ENCODE data around the gene GYG2. TPM values are rescaled to one million over a fixed set of nuclear protein-coding genes. Genes with fewer than 3 reads are reported as not detected.

The GYG2 gene
- total RNA-seq, 2 donors from 2014 or later: 12.8 to 22.0 TPM

DNA sequence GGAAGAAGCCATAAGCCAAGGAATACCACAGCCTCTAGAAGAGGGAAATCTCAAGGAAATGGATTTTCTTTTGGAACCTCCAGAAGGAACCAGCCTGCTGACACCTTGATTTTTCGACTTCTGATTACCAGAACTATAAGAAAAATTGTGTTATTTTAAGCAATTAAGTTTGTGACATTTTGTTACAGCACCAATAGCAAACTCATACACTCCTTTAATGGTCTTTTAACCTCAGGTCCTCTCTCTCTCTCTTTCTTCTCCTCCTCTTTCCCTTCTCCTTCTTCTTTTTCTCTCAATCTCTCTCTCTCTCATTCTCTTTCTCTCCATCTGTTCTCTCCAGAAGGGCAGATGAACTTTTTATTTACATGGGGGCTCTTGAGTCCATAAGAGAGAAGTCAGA lies 74.1 kb downstream of the GYG2 start:
- DNase-seq: no peak
- Histone ChIP-seq H3K9ac (ENCODE audit: low read depth in 2 of 2, low read length in 2 of 2) (no peak overlapping the region), H3K27me3 (no peaks in the 10 kb centered on the region), H3K9me3 (no peaks in the 10 kb centered on the region), H3K27ac (no peak overlapping the region), H3K4me3 (no peak overlapping the region), H3K4me1 (no peaks in the 10 kb centered on the region), H3K36me3 (no peaks in the 10 kb centered on the region)
- TF ChIP-seq, protein P1, sequence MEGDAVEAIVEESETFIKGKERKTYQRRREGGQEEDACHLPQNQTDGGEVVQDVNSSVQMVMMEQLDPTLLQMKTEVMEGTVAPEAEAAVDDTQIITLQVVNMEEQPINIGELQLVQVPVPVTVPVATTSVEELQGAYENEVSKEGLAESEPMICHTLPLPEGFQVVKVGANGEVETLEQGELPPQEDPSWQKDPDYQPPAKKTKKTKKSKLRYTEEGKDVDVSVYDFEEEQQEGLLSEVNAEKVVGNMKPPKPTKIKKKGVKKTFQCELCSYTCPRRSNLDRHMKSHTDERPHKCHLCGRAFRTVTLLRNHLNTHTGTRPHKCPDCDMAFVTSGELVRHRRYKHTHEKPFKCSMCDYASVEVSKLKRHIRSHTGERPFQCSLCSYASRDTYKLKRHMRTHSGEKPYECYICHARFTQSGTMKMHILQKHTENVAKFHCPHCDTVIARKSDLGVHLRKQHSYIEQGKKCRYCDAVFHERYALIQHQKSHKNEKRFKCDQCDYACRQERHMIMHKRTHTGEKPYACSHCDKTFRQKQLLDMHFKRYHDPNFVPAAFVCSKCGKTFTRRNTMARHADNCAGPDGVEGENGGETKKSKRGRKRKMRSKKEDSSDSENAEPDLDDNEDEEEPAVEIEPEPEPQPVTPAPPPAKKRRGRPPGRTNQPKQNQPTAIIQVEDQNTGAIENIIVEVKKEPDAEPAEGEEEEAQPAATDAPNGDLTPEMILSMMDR (IDR thresholded peaks at IDR 0.05): no peak
- intact Hi-C loops (cut with DNase I): no loop called here

DNA sequence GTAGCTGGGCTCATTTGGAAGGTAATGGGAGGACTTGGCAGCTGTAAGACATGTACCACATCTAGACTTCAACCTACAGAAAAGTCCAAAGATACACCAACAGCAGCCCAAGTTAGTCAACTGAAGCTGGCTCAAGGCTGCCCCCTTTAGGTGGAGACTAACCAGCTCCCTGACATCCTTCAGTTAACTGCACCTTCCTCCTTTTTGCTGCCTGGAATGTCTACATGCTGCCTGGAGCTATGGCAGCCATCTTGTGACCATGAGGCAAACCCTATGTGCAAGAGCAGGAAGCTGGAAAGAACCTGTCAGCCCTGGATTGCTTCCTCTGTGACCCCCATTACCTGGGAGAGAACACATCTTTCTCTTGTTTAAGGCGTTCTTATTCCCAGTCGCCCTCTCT lies 74.6 kb downstream of the GYG2 start:
- intact Hi-C loops (cut with DNase I): no loop called here
- H3K9ac ChIP-seq (ENCODE audit: low read depth in 2 of 2, low read length in 2 of 2): no peak overlapping the region
- H3K36me3 ChIP-seq: no peaks in the 10 kb centered on the region
- no peak for DNase-seq
- H3K27ac ChIP-seq: no peak overlapping the region
- H3K4me1 ChIP-seq: no peaks in the 10 kb centered on the region
- TF ChIP-seq, protein P1 (IDR thresholded peaks at IDR 0.05): no peak
- no peak overlapping the region for H3K4me3 ChIP-seq
- H3K27me3 ChIP-seq: no peaks in the 10 kb centered on the region
- no peaks in the 10 kb centered on the region for H3K9me3 ChIP-seq

DNA sequence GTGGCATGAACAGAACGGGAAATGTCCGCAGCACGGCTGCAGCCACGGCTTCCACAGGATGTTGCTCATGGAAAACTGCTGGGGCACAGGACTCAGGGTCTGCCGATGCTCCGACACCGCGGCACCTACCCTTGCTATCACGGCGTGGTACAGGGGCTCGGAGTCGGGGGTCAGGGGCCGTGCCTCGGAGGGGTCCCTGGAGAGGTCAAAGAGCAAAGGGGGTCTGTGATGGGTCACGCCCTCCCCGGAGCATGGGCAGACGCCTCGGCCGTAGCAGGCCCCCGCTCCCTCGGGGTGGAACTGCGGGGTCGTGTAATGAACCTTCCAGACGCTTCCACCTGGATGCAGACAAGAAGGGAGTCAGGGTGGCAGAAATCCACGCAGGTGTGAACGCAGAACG lies 78.6 kb downstream of the GYG2 start:
- no peaks in the 10 kb centered on the region for H3K9me3 ChIP-seq
- H3K4me1 ChIP-seq: no peaks in the 10 kb centered on the region
- H3K27ac ChIP-seq: no peak overlapping the region
- intact Hi-C loops (cut with DNase I): no loop called here
- no peak overlapping the region for H3K4me3 ChIP-seq
- H3K27me3 ChIP-seq: no peaks in the 10 kb centered on the region
- TF ChIP-seq, protein P1 (IDR thresholded peaks at IDR 0.05): no peak
- H3K36me3 ChIP-seq: no peaks in the 10 kb centered on the region
- no peak overlapping the region for H3K9ac ChIP-seq (ENCODE audit: low read depth in 2 of 2, low read length in 2 of 2)
- DNase-seq: no peak

DNA sequence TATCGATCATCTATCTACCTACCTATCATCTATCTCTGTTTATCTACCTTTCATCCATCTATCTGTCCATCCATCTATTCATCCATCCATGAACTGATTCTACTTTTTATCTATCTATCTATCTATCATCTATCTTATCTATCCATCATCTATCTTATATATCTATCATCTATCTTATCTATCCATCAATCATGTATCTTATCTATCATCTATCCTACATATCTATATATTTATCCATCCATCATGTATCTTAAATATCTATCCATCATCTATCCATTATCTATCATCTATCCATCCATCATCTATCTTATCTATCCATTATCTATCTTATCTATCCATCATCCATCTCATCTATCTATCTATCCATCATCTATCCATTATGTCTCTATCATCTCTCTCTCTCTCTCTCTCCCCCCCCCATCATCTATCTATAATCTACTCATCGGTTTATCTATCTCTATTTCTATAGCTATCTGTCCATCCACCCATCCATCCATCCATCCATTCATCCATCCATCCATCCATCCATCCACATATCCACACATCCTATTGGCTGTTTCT lies 79.5 kb downstream of the GYG2 start:
- intact Hi-C loops (cut with DNase I): no loop called here
- no peak for DNase-seq
- no peaks in the 10 kb centered on the region for H3K4me1 ChIP-seq
- H3K36me3 ChIP-seq: no peaks in the 10 kb centered on the region
- TF ChIP-seq, protein P1 (IDR thresholded peaks at IDR 0.05): no peak
- no peak overlapping the region for H3K9ac ChIP-seq (ENCODE audit: low read depth in 2 of 2, low read length in 2 of 2)
- no peaks in the 10 kb centered on the region for H3K27me3 ChIP-seq
- H3K4me3 ChIP-seq: no peak overlapping the region
- H3K27ac ChIP-seq: no peak overlapping the region
- no peaks in the 10 kb centered on the region for H3K9me3 ChIP-seq

DNA sequence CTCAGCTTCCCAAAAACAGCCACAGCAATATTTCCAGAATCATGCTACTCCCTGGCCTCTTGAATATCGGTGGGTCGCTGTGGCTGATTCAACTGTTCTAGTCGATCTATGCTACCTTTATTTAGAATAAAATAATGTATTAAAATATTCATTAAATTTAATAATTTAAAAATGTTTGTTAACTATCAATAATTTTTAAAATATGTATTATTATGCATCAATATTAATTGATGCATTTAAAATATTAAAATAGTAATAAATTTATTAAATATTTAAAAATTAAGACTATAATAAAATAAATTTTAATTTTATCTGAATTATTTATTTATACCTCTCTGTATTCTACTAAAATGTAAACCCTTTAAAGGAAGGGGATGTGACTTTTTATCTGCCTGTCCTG lies 81.4 kb downstream of the GYG2 start:
- no peak for DNase-seq
- H3K36me3 ChIP-seq: no peaks in the 10 kb centered on the region
- intact Hi-C loops (cut with DNase I): no loop called here
- H3K4me1 ChIP-seq: no peaks in the 10 kb centered on the region
- H3K27me3 ChIP-seq: no peaks in the 10 kb centered on the region
- H3K4me3 ChIP-seq: no peak overlapping the region
- no peaks in the 10 kb centered on the region for H3K9me3 ChIP-seq
- no peak overlapping the region for H3K27ac ChIP-seq
- no peak overlapping the region for H3K9ac ChIP-seq (ENCODE audit: low read depth in 2 of 2, low read length in 2 of 2)
- TF ChIP-seq, protein P1 (IDR thresholded peaks at IDR 0.05): no peak
